ENCODE results near the gene PRR30. TPM values are rescaled to one million over a fixed set of nuclear protein-coding genes. Genes with fewer than 3 reads are reported as not detected.

The PRR30 gene
- total RNA-seq, 1 donor from 2014 or later: not detected

- no peak for DNase-seq (ENCODE audit: low spot score)
Measured at GRCh38 chr2:27097341-27097740, 41.9 kb downstream of the PRR30 start.

- DNase-seq (ENCODE audit: low spot score): no peak
Measured at GRCh38 chr2:27096748-27097297, 42.4 kb downstream of the PRR30 start.

- DNase-seq (ENCODE audit: low spot score): peak; percentile 63
Measured at GRCh38 chr2:27095745-27096651, 43.2 kb downstream of the PRR30 start.

- no peak for DNase-seq (ENCODE audit: low spot score)
Measured at GRCh38 chr2:27095427-27095744, 43.8 kb downstream of the PRR30 start.

- no peak for DNase-seq (ENCODE audit: low spot score)
Measured at GRCh38 chr2:27094353-27094984, 44.7 kb downstream of the PRR30 start.

- DNase-seq (ENCODE audit: low spot score): no peak
Measured at GRCh38 chr2:27093430-27094352, 45.5 kb downstream of the PRR30 start.

GRCh38 chr2:27092696-27093429 lies 46.3 kb downstream of the PRR30 start:
- DNase-seq (ENCODE audit: low spot score): no peak

GRCh38 chr2:27091746-27092695 lies 47.2 kb downstream of the PRR30 start:
- no peak for DNase-seq (ENCODE audit: low spot score)

- DNase-seq (ENCODE audit: low spot score): no peak
Measured at GRCh38 chr2:27089111-27089954, 49.9 kb downstream of the PRR30 start.

- DNase-seq (ENCODE audit: low spot score): no peak
Measured at GRCh38 chr2:27088634-27089033, 50.6 kb downstream of the PRR30 start.

- DNase-seq (ENCODE audit: low spot score): no peak
Measured at GRCh38 chr2:27087823-27088410, 51.3 kb downstream of the PRR30 start.

Other genes starting within 250 kb of the PRR30 start
- gene MAPRE3, start 168.8 kb downstream of the PRR30 start, total RNA-seq: 25.2 TPM
- 80.0 TPM for gene TMEM214, start 106.4 kb downstream of the PRR30 start, total RNA-seq
- gene AGBL5, start 87.7 kb downstream of the PRR30 start, total RNA-seq: 27.9 TPM
- gene OST4, start 67.8 kb downstream of the PRR30 start, total RNA-seq: 323 TPM
- gene EMILIN1, start 60.8 kb downstream of the PRR30 start, total RNA-seq: 210 TPM
- gene KHK, start 52.6 kb downstream of the PRR30 start, total RNA-seq: 6.1 TPM
- 1.1 TPM for gene CGREF1, start 20.3 kb downstream of the PRR30 start, total RNA-seq
- gene ABHD1, start 15.6 kb downstream of the PRR30 start, total RNA-seq: 0.37 TPM
- 51.3 TPM for gene PREB, start 4.8 kb downstream of the PRR30 start, total RNA-seq
- gene TCF23, start 9.6 kb upstream of the PRR30 start, total RNA-seq: 0.12 TPM
- 104 TPM for gene ATRAID, start 72.6 kb upstream of the PRR30 start, total RNA-seq
- 24.9 TPM for gene SLC5A6, start 72.9 kb upstream of the PRR30 start, total RNA-seq
- gene CAD, start 78.0 kb upstream of the PRR30 start, total RNA-seq: 26.7 TPM
- gene SLC30A3, start 123.6 kb upstream of the PRR30 start, total RNA-seq: not detected
- gene DNAJC5G, start 136.0 kb upstream of the PRR30 start, total RNA-seq: not detected
- gene TRIM54, start 143.0 kb upstream of the PRR30 start, total RNA-seq: 0.26 TPM
- 3.1 TPM for gene UCN, start 169.0 kb upstream of the PRR30 start, total RNA-seq
- 62.6 TPM for gene MPV17, start 183.7 kb upstream of the PRR30 start, total RNA-seq
- gene GTF3C2, start 217.4 kb upstream of the PRR30 start, total RNA-seq: 49.5 TPM
- gene EIF2B4, start 230.9 kb upstream of the PRR30 start, total RNA-seq: 32.3 TPM
- 105 TPM for gene SNX17, start 231.2 kb upstream of the PRR30 start, total RNA-seq
- gene ZNF513, start 241.3 kb upstream of the PRR30 start, total RNA-seq: 25.6 TPM